ENCODE results near the gene MOV10L1. TPM values are rescaled to one million over a fixed set of nuclear protein-coding genes. Genes with fewer than 3 reads are reported as not detected.

The MOV10L1 gene
- total and polyA plus RNA-seq, 9 of the 15 experiments (the other 6 are each of a cell fraction or from before 2014, with no cell fraction given), result 0.06 to 0.43 (median 0.15) TPM

GRCh38 chr22:50117168-50117762, 27.5 kb downstream of the MOV10L1 start (continued):
- TF ChIP-seq ZNF655 (CRISPR knock-in tag; IDR thresholded peaks at IDR 0.05), result no peak
- TF ChIP-seq ZNF316 (IDR thresholded peaks at IDR 0.05), result 0 out of 2 replicates have a peak, but pooled peaks have one; percentile 16
- TF ChIP-seq HIVEP1 (CRISPR knock-in tag; IDR thresholded peaks at IDR 0.05), result no peak
- TF ChIP-seq BRF1 (IDR thresholded peaks at IDR 0.05; ENCODE audit: borderline replicate concordance, extremely low read depth, insufficient read length), result no peak
- TF ChIP-seq, protein P1, sequence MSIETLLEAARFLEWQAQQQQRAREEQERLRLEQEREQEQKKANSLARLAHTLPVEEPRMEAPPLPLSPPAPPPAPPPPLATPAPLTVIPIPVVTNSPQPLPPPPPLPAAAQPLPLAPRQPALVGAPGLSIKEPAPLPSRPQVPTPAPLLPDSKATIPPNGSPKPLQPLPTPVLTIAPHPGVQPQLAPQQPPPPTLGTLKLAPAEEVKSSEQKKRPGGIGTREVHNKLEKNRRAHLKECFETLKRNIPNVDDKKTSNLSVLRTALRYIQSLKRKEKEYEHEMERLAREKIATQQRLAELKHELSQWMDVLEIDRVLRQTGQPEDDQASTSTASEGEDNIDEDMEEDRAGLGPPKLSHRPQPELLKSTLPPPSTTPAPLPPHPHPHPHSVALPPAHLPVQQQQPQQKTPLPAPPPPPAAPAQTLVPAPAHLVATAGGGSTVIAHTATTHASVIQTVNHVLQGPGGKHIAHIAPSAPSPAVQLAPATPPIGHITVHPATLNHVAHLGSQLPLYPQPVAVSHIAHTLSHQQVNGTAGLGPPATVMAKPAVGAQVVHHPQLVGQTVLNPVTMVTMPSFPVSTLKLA (conservative IDR thresholded peaks at IDR 0.05), result no peak
- TF ChIP-seq SRSF1 (IDR thresholded peaks at IDR 0.05; ENCODE audit: low read depth, low read length), result no peak
- TF ChIP-seq FOXK1 (CRISPR knock-in tag; IDR thresholded peaks at IDR 0.05; ENCODE audit: borderline replicate concordance), result no peak
- no peak for TF ChIP-seq RNF2 (IDR thresholded peaks at IDR 0.05)
- no peak for TF ChIP-seq CEBPB (tag; IDR thresholded peaks at IDR 0.05)
- TF ChIP-seq SMAD4 (CRISPR knock-in tag; conservative IDR thresholded peaks at IDR 0.05), result 0 out of 2 replicates have a peak, but pooled peaks have one; percentile 24
- no peak for TF ChIP-seq FOXO4 (CRISPR knock-in tag; IDR thresholded peaks at IDR 0.05)
- TF ChIP-seq ZNF79 (CRISPR knock-in tag; IDR thresholded peaks at IDR 0.05; ENCODE audit: low read depth), result no peak
- no peak for TF ChIP-seq MYC (IDR thresholded peaks at IDR 0.05; ENCODE audit: low read depth, low read length)
- no peak for TF ChIP-seq MYC (CRISPR knock-in tag; IDR thresholded peaks at IDR 0.05; ENCODE audit: borderline replicate concordance, low read depth)
- TF ChIP-seq ZNF75A (CRISPR knock-in tag; IDR thresholded peaks at IDR 0.05), result no peak
- no peak for TF ChIP-seq EHMT2 (IDR thresholded peaks at IDR 0.05)
- TF ChIP-seq, protein P2, sequence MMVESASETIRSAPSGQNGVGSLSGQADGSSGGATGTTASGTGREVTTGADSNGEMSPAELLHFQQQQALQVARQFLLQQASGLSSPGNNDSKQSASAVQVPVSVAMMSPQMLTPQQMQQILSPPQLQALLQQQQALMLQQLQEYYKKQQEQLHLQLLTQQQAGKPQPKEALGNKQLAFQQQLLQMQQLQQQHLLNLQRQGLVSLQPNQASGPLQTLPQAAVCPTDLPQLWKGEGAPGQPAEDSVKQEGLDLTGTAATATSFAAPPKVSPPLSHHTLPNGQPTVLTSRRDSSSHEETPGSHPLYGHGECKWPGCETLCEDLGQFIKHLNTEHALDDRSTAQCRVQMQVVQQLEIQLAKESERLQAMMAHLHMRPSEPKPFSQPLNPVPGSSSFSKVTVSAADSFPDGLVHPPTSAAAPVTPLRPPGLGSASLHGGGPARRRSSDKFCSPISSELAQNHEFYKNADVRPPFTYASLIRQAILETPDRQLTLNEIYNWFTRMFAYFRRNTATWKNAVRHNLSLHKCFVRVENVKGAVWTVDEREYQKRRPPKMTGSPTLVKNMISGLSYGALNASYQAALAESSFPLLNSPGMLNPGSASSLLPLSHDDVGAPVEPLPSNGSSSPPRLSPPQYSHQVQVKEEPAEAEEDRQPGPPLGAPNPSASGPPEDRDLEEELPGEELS (CRISPR knock-in tag; IDR thresholded peaks at IDR 0.05; ENCODE audit: borderline replicate concordance), result no peak
- TF ChIP-seq RBM22 (IDR thresholded peaks at IDR 0.05; ENCODE audit: low read depth, low read length, poor library complexity, severe bottlenecking), result no peak
- no peak for TF ChIP-seq RBM14 (IDR thresholded peaks at IDR 0.05; ENCODE audit: borderline replicate concordance, insufficient read depth, low read depth, low read length)
- TF ChIP-seq CTBP1 (IDR thresholded peaks at IDR 0.05; ENCODE audit: borderline replicate concordance), result peak; percentile 54; the same call in 1 of the 2 replicates

Measured in K562 (cell line).